ENCODE data around the gene SLC25A29. TPM values are rescaled to one million over a fixed set of nuclear protein-coding genes. Genes with fewer than 3 reads are reported as not detected.

The SLC25A29 gene, protein sequence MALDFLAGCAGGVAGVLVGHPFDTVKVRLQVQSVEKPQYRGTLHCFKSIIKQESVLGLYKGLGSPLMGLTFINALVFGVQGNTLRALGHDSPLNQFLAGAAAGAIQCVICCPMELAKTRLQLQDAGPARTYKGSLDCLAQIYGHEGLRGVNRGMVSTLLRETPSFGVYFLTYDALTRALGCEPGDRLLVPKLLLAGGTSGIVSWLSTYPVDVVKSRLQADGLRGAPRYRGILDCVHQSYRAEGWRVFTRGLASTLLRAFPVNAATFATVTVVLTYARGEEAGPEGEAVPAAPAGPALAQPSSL
- 100 to 1,000 TPM in 2 of 3 donors, 10 to 100 TPM in 1; 40.2 to 119 (median 110) TPM for total RNA-seq

DNA sequence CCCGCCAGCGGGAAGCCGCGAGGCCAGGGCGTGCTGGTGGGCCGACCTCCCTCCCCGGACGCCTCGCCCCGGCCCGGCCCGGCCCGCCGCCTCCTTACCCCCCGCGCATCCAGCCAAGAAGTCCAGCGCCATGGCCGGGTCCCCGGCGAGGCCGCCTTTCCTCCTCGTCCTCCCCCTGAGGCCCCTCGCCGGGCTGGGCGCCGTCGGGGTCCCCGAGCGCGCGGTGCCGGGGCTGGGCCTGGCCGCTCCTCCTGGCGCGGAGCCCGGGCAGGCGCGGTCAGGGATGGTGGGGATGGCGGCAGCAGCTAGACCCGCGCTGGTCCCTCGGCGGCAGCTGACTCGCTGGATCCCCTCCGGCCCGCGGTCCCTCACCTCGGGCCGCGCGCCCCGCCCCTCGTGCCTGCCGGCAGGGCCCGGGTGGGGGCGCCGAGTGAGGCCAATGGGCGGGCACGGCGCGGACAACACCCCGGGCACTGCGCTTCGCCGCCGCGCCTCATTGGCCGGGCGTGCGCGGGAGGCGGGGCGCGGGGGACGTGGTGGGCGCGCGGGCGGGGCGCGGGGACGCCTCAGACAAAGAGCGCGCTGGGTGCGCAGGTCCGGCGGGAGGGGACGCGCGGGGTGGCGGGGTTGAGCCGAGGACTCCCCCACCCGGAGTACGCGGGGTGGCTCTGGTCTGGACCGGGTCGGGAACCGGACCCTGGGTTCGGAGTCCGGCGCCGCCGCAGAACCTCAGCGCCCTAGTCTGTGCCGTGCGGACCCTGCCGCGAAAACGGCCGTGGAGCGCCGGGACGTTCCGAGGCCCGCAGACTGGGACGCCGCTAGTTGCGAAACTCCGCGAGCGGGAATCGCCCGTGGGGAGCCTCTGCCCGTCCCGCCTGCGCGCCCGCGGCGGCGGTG is at the start of gene SLC25A29:
Gene SLC25A29, minus strand, starts transcription at position 344 of the 897 bp plus-strand sequence. Its CDS starts 212 bp downstream, at position 132.
- no peaks in the 10 kb centered on the region for H3K36me3 ChIP-seq
- intact Hi-C loops (cut with DNase I; ENCODE audit: low total_unique reads): loop anchor here (10.0 kb wide), 1 partner anchor 68 kb away; the partner anchor contains the start of gene WDR25
- H3K27me3 ChIP-seq: no peaks in the 10 kb centered on the region
- peak; percentile 77 to 84 for DNase-seq (ENCODE audit: low spot score in 2 of 2)
- H3K27ac ChIP-seq: peak within 1 kb of the TSS; percentile 78 to 90
- H3K9me3 ChIP-seq: no peaks in the 10 kb centered on the region
- TF ChIP-seq POLR2AphosphoS5 (IDR thresholded peaks at IDR 0.05): peak in 2 of 3 donors; percentile 24 to 66
- TF ChIP-seq POLR2A (IDR thresholded peaks at IDR 0.05): peak; percentile 42
- TF ChIP-seq CTCF (IDR thresholded peaks at IDR 0.05): no peak
- H3K4me1 ChIP-seq: peaks cover 0 to 23% of the 10 kb centered on the region in 2 donors
- peak within 1 kb of the TSS; percentile 85 to 96 (median 89) for H3K4me3 ChIP-seq

GRCh38 chr14:100350986-100351385 is 44.7 kb upstream of the SLC25A29 start:
- Histone ChIP-seq H3K36me3 (peaks cover 13% of the 10 kb centered on the region), H3K4me1 (no peaks in the 10 kb centered on the region), H3K27me3 (no peaks in the 10 kb centered on the region), H3K4me3 (no peak overlapping the region), H3K27ac (no peak overlapping the region), H3K9me3 (no peaks in the 10 kb centered on the region)
- DNase-seq (ENCODE audit: low spot score in 2 of 2): no peak
- TF ChIP-seq POLR2A (IDR thresholded peaks at IDR 0.05): no peak
- TF ChIP-seq CTCF (IDR thresholded peaks at IDR 0.05): no peak
- no peak for TF ChIP-seq POLR2AphosphoS5 (IDR thresholded peaks at IDR 0.05)
- intact Hi-C loops (cut with DNase I; ENCODE audit: low total_unique reads): no loop called here

DNA sequence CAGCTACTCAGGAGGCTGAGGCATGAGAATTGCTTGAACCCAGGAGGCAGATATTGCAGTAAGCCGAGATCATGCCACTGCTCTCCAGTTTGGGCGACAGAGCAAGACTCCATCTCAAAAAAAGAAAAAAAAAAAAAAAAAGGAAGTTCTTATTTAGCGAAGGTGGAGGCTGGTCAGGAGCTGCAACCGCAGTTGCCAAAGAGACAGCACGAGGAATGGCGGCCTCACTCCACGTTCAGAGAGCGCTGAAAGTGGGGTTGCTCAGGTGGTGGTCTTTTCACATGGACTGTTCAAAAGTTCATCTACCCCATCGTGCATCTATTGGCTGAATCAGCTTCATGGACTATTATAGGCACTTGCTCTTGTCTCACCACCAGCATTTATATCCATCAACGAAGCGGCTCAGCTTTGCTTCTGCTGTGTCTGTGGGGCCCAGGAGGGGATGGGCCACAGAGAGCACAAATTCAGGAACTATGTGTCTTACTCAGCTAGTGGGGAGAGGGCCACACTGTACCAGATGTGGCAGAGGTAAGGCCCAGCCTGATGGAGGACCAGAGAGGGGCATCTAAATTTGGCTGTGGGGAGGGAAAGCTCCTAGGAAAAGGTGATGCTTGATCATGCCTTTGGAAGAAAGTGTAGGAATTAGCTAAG is 44.2 kb upstream of the SLC25A29 start:
- no peak for DNase-seq (ENCODE audit: low spot score in 2 of 2)
- Histone ChIP-seq H3K4me3 (no peak overlapping the region), H3K27ac (no peak overlapping the region), H3K9me3 (no peaks in the 10 kb centered on the region), H3K36me3 (peaks cover 14% of the 10 kb centered on the region), H3K27me3 (no peaks in the 10 kb centered on the region), H3K4me1 (no peaks in the 10 kb centered on the region)
- intact Hi-C loops (cut with DNase I; ENCODE audit: low total_unique reads): no loop called here
- TF ChIP-seq POLR2AphosphoS5 (IDR thresholded peaks at IDR 0.05) (no peak), CTCF (IDR thresholded peaks at IDR 0.05) (no peak)

GRCh38 chr14:100348784-100349685 is 42.8 kb upstream of the SLC25A29 start:
- Histone ChIP-seq H3K4me3 (no peak overlapping the region), H3K4me1 (no peaks in the 10 kb centered on the region), H3K9me3 (no peaks in the 10 kb centered on the region), H3K27ac (no peak overlapping the region), H3K36me3 (peaks cover 14% of the 10 kb centered on the region), H3K27me3 (no peaks in the 10 kb centered on the region)
- DNase-seq (ENCODE audit: low spot score in 2 of 2): no peak
- intact Hi-C loops (cut with DNase I; ENCODE audit: low total_unique reads): no loop called here
- TF ChIP-seq POLR2A (IDR thresholded peaks at IDR 0.05) (no peak), CTCF (IDR thresholded peaks at IDR 0.05) (no peak), POLR2AphosphoS5 (IDR thresholded peaks at IDR 0.05) (no peak)

Measured in breast epithelium (tissue), 4 donors.